ENCODE data around the gene MRPL44.
"Not testable (repeated sequence)": the region's sequence is repeated elsewhere in the genome, so short reads cannot be mapped to it uniquely, and the experiment has no call there.

MRPL44 gene

GRCh38 chr2:223929571-223930102 lies 27.6 kb upstream of the MRPL44 start:
- no peak overlapping the region for H3K4me3 ChIP-seq (ENCODE audit: low read length)
- no peak for TF ChIP-seq ZNF274 (IDR thresholded peaks at IDR 0.05; ENCODE audit: low read depth, low read length)

GRCh38 chr2:223930103-223930976 lies 26.9 kb upstream of the MRPL44 start:
- H3K4me3 ChIP-seq (ENCODE audit: low read length), result no peak overlapping the region
- no peak for TF ChIP-seq ZNF274 (IDR thresholded peaks at IDR 0.05; ENCODE audit: low read depth, low read length)

- no peak for TF ChIP-seq ZNF274 (IDR thresholded peaks at IDR 0.05; ENCODE audit: low read depth, low read length)
- H3K4me3 ChIP-seq (ENCODE audit: low read length), result no peak overlapping the region
These were observed 24.2 kb upstream of the MRPL44 start for GRCh38 chr2:223932816-223933800.

GRCh38 chr2:223934870-223935269 lies 22.4 kb upstream of the MRPL44 start:
- H3K4me3 ChIP-seq (ENCODE audit: low read length), result no peak overlapping the region
- no peak for TF ChIP-seq ZNF274 (IDR thresholded peaks at IDR 0.05; ENCODE audit: low read depth, low read length)

- H3K4me3 ChIP-seq (ENCODE audit: low read length), result no peak overlapping the region
- TF ChIP-seq ZNF274 (IDR thresholded peaks at IDR 0.05; ENCODE audit: low read depth, low read length), result no peak
These were observed 21.7 kb upstream of the MRPL44 start for GRCh38 chr2:223935459-223936125.

GRCh38 chr2:223936862-223937326 lies 20.4 kb upstream of the MRPL44 start:
- H3K4me3 ChIP-seq (ENCODE audit: low read length), result no peak overlapping the region
- no peak for TF ChIP-seq ZNF274 (IDR thresholded peaks at IDR 0.05; ENCODE audit: low read depth, low read length)

- H3K4me3 ChIP-seq (ENCODE audit: low read length), result no peak overlapping the region
These were observed 19.7 kb upstream of the MRPL44 start for GRCh38 chr2:223937535-223937934.

GRCh38 chr2:223939438-223939837 lies 17.8 kb upstream of the MRPL44 start:
- H3K4me3 ChIP-seq (ENCODE audit: low read length), result not testable (repeated sequence)

More at GRCh38 chr2:223937535-223937934, 19.7 kb upstream of the MRPL44 start:
- no peak for TF ChIP-seq ZNF274 (IDR thresholded peaks at IDR 0.05; ENCODE audit: low read depth, low read length)

- no peak for TF ChIP-seq ZNF274 (IDR thresholded peaks at IDR 0.05; ENCODE audit: low read depth, low read length)
- no peak overlapping the region; the same call in 1 of the 2 replicates for H3K4me3 ChIP-seq (ENCODE audit: low read length)
These were observed 15.5 kb upstream of the MRPL44 start for GRCh38 chr2:223941579-223942277.

- H3K4me3 ChIP-seq (ENCODE audit: low read length), result peak overlapping the region; percentile 87; the same call in 1 of the 2 replicates
- TF ChIP-seq ZNF274 (IDR thresholded peaks at IDR 0.05; ENCODE audit: low read depth, low read length), result no peak
These were observed 14.1 kb upstream of the MRPL44 start for GRCh38 chr2:223943135-223943534.

- no peak for TF ChIP-seq ZNF274 (IDR thresholded peaks at IDR 0.05; ENCODE audit: low read depth, low read length)
- H3K4me3 ChIP-seq (ENCODE audit: low read length), result peak overlapping the region; percentile 87; the same call in 1 of the 2 replicates
These were observed 13.7 kb upstream of the MRPL44 start for GRCh38 chr2:223943561-223944008.

GRCh38 chr2:223944166-223944702 lies 13.0 kb upstream of the MRPL44 start:
- no peak for TF ChIP-seq ZNF274 (IDR thresholded peaks at IDR 0.05; ENCODE audit: low read depth, low read length)
- H3K4me3 ChIP-seq (ENCODE audit: low read length), result peak overlapping the region; percentile 87
